Activated CD4-positive, alpha-beta T cell treated with anti-CD3 and anti-CD28 coated beads, Interleukin-2, amount 50 U/mL, for 16 hours (primary cell): Measurements from ENCODE around the gene MCF2L.
A peak's percentile ranks its signal among the peaks of the same experiment; 100 is the strongest.

ENCODE experiments used
- DNase-seq: peaks from one replicate; pipeline ENCODE4 v3.0.0-alpha.2; 2020

Gene MCF2L

DNA sequence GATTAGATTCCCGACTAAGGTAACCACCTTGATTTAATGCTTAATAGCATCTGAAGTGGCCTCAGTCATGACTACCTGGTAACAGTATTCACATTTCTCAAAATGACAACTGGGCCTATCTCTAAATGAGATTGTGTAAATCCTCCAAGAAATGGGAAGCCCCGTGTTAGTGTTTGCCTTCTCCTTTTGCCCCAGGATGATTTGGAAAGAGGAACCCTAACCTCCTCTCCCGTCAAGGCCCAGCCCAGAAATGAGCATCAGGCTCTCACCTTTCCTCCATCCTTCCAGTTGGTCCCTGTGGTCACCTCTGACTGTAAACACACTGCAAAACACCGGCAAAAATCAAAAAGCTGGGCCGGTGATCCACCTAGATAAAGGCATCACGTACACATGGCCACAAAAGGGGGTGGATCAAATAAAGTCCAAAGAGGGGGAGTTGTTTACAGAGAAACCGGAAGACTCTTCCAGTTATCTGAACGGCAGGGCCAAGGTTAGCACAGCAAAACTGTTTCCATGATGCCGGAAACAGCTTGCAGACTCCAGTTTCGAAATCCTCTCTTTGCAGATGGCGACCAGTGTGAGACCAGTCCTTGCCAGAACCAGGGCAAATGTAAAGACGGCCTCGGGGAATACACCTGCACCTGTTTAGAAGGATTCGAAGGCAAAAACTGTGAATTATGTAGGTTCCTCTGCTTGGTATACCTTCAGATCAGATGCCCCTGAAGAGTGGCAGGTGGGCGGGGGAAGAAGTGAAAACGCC, 170.0 kb downstream of the MCF2L start:
- DNase-seq: no peak

DNA sequence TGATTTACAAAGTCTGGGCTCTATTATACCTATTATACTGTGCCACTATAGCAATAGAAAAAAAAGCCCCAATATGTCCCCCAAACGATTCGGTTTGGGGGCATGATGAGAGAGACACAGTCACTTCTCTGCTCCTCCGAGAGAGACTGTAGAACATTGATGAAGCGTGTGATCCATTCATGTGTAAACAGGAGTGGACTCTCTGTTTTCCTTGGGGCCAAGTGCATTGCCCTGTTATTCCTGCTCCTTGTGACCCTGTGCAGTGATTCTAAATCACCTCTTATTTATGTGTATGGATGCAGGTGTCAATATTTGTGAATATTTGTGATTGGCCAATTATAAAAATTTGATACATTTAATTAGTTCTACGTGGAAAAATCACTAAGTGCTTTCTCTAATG, 170.6 kb downstream of the MCF2L start:
- no peak for DNase-seq

DNA sequence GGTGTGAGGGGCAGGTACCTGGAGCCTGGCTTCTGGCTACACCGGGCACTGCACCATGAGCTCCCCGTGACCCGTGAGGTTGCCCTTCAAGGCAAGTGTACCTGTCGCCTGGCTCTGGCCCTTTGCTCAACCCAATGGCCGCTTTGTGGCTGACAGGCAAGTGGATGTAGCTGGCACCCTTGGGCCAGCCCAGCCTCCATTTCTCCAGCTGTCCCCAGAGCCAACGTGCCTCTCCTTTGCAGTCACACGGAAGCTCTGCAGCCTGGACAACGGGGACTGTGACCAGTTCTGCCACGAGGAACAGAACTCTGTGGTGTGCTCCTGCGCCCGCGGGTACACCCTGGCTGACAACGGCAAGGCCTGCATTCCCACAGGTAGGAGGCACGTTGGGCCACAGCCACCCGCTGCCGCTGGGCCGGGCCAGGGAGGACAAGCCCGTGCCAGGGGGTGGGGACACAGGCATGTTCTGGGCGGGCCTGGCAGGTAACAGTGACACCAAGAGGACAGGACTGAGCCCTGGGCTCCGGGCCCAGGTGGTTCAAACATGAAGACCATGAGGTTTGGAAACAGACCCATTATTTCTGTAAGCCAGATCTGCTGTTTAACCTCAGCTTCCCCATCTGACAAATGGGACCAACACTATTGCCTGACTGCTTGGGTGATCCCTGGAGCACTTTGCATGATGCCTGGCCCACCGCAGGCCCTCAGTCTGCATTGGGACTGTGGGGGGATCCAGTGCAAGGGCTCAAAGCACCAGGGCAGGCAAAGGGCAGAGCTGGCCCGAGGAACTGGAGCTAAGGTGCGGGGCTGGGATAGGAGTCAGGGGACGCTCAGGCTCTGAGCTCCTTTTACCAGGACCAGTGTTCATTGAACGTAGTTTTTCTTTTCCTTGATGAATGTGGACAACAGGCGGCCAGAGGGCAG, 171.9 kb downstream of the MCF2L start:
- no peak for DNase-seq

DNA sequence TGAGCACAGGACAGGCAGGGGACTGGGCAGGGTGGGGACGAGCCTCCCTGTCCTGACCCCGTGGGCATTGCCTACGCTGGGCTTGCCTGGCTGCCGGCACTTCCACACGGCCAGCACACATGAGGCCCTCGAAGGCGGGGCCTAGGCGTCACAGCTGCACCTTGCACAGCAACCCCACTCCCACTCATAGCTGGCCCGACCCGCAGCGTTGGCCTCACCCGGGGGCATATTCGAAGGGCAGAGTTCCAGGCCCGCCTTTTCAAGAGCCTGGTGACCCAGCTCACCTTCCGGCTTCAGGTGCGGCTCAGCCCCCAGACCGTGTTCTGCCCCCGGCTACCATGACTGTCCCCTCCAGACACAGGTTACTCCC, 172.6 kb downstream of the MCF2L start:
- DNase-seq: no peak

DNA sequence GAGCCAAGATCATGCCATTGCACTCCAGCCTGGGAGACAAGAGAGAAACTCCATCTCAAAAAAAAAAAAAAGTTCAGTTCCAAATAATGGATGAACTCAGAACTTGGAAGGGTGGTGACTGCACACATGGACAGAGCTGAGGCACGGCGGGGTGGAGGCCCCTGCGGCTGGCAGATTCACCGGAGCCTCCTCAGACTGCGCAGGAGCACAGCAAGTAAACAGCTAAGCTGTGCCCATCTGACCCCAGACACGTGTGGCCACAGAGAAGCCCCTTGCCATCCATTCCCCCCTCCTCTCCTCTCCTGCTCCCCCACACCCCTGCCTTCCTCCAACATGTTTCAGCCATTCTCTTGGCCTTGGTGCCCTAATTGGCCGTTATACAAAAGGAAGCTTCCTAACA, 173.9 kb downstream of the MCF2L start:
- no peak for DNase-seq

DNA sequence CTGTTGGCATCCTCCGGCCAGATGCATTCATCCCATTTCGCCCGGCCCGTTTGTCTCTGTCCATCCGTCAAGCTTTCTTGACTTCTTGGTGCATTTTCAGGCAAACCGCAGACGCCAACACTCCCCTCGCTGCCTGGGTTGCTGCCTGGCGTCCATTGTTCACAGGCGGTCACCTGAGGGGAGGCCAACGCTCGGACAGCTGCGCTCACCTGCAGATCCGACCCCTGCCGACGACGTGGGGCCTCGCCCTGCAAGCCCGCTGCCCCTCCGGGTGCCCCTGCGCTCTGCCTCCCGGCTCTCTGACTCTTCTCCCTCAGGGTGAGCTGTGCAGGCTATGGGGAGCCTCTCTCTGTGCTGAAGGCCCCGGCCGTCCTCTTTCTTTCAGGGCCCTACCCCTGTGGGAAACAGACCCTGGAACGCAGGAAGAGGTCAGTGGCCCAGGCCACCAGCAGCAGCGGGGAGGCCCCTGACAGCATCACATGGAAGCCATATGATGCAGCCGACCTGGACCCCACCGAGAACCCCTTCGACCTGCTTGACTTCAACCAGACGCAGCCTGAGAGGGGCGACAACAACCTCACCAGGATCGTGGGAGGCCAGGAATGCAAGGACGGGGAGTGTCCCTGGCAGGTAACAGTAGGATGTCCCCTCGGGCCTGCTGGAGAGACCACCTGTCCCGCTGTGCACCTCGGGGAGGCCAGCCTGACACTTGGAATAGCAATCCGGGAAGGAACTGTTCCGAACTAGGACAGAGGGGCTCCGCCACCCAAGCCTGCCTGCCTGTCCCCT, 174.6 kb downstream of the MCF2L start:
- DNase-seq: no peak

DNA sequence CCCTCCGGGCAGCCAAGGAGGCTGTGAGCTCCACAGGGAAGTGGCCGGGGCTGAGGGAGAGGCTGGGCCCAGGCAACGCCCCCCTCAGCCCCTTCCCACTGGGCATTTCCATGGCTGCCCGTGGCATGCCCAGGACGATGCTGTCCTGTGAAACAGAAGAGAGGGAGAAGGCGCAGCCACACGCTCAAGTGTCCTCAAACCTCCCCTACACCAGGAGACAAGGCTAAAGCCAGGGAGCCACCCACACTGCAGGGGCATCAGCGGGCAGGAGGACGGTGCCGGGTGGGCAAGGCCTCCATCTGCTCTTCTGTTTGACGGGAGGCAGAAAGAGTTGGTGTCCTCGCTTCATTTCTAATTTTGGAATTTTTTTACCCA, 175.2 kb downstream of the MCF2L start:
- no peak for DNase-seq

DNA sequence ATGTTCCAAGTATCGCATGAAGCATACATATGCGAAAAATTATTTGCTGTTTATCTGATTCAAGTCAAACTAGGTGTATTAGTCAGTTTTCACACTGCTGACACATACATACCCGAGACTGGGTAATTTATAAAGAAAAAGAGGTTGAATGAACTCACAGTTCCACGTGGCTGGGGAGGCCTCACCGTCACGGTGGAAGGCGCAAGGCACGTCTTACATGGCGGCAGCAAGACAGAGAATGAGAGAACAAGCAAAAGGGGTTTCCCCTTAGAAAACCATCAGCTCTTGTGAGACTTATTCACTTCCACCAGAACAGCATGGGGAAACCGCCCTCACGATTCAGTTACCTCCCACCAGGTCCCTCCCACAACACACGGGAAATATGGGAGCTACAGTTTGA, 176.5 kb downstream of the MCF2L start:
- peak; percentile 17 for DNase-seq

DNA sequence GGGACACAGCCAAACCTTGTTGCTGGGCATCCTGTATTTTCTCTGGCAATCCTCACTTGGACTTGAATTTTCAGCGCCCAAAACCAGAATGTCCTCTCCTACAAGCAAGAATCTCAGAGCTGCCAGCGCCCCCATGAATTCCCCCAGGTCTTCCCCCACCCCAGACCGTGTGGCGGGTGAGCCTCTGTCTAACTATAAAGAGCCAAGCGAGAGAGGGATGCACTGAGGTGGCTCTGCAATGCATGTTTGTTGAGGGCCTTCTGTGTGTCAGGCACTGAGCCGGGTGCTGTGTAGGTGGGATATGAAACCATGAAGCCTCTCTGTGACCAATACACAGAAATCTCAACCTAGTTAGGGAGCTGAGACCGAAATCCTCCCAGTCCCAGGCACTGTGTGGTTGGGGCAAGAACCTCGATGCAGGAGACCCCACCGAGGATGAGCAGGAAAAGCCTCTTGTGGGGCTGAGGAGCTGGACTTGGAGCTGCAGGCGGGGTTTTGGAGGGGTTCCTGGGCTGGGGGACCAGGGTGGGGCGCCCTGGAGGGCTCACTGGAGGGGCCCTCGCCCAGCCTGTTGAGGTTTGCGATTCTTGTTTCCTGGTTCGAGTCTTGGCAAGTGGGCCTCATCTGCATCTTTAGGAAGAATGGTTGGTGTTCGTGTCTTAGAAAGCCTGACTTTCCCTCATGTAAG, 177.0 kb downstream of the MCF2L start:
- no peak for DNase-seq

DNA sequence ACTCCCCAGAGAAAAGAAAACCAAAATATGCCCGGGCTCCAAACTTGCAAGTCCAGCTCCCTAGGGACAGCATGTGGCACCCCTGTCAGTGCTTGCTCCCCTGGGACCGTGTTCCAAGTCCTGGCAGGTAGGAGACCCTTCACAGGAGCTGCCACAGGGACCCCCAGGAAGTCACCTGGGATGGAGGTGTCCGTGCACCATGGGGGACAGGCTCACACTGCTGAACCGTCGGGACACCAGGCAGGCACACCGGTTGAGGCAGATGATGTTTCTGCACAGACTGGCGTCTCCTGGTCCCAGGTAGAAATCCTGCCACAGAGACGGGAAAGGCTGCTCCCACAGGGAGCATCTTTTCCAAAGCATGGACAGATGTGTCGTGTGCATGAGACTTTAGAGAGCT, 177.7 kb downstream of the MCF2L start:
- no peak for DNase-seq

DNA sequence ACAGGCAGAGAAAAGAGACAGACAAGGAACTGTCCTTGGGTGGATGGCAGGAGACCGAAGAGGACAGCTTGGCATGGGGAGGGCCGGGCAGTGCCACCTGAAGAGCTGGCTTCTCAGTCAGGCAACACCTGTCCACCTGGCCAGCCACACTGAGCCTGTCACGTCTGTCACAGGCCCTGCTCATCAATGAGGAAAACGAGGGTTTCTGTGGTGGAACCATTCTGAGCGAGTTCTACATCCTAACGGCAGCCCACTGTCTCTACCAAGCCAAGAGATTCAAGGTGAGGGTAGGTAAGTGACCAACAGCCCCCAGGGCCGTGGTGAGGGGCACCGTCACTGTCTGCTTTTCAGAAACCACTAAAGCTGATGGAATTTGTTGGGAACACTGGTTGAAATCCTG, 178.2 kb downstream of the MCF2L start:
- no peak for DNase-seq

DNA sequence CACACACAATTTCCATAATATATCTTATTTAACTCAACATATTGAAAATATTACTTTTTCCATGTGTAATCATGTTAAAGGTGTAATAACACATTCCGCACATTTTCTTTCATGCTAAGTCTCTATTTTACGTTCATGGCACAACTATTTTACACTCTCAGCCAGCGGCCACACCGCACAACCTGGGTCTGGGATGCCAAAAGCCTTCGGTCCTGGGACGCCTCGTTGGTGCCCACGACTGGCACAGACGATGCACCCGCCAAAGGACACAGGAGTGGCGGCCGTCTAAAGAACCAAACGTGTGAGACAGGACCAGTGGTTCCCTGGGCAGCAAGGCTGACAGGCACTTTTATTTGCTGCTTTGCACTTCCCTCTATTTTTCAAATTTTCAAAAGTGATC, 179.4 kb downstream of the MCF2L start:
- no peak for DNase-seq

DNA sequence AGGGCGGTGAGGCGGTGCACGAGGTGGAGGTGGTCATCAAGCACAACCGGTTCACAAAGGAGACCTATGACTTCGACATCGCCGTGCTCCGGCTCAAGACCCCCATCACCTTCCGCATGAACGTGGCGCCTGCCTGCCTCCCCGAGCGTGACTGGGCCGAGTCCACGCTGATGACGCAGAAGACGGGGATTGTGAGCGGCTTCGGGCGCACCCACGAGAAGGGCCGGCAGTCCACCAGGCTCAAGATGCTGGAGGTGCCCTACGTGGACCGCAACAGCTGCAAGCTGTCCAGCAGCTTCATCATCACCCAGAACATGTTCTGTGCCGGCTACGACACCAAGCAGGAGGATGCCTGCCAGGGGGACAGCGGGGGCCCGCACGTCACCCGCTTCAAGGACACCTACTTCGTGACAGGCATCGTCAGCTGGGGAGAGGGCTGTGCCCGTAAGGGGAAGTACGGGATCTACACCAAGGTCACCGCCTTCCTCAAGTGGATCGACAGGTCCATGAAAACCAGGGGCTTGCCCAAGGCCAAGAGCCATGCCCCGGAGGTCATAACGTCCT, 180.0 kb downstream of the MCF2L start:
- DNase-seq: no peak
